ENCODE results near the gene ME3.

ME3 gene

GRCh38 chr11:86513138-86513537 lies 159.3 kb downstream of the ME3 start:
- DNase-seq: no peak
- no peaks in the 10 kb centered on the region for H3K27me3 Mint-ChIP-seq
- H3K4me3 Mint-ChIP-seq: no peak overlapping the region
- H3K9me3 Mint-ChIP-seq: no peaks in the 10 kb centered on the region
- no peaks in the 10 kb centered on the region for H3K36me3 Mint-ChIP-seq (ENCODE audit: low read depth)
- peaks cover 2% of the 10 kb centered on the region for H3K4me1 Mint-ChIP-seq (ENCODE audit: low read depth)
- no peak overlapping the region for H3K27ac Mint-ChIP-seq

- no peaks in the 10 kb centered on the region for H3K9me3 Mint-ChIP-seq
- H3K27ac Mint-ChIP-seq: no peak overlapping the region
- H3K4me1 Mint-ChIP-seq (ENCODE audit: low read depth): peaks cover 2% of the 10 kb centered on the region
- H3K27me3 Mint-ChIP-seq: peaks cover 7% of the 10 kb centered on the region
- H3K36me3 Mint-ChIP-seq (ENCODE audit: low read depth): no peaks in the 10 kb centered on the region
- H3K4me3 Mint-ChIP-seq: no peak overlapping the region
- DNase-seq: no peak
These were observed 161.3 kb downstream of the ME3 start for GRCh38 chr11:86511086-86511551.

- Mint-ChIP-seq H3K36me3 (ENCODE audit: low read depth) (no peaks in the 10 kb centered on the region), H3K4me3 (no peak overlapping the region), H3K27me3 (peaks cover 12% of the 10 kb centered on the region), H3K27ac (no peak overlapping the region), H3K4me1 (ENCODE audit: low read depth) (peaks cover 2% of the 10 kb centered on the region), H3K9me3 (no peaks in the 10 kb centered on the region)
- DNase-seq: no peak
These were observed 161.7 kb downstream of the ME3 start for GRCh38 chr11:86510674-86511073.

GRCh38 chr11:86510097-86510496 lies 162.3 kb downstream of the ME3 start:
- peaks cover 2% of the 10 kb centered on the region for H3K4me1 Mint-ChIP-seq (ENCODE audit: low read depth)
- H3K36me3 Mint-ChIP-seq (ENCODE audit: low read depth): no peaks in the 10 kb centered on the region
- no peak for DNase-seq
- H3K9me3 Mint-ChIP-seq: no peaks in the 10 kb centered on the region
- H3K27ac Mint-ChIP-seq: no peak overlapping the region
- no peak overlapping the region for H3K4me3 Mint-ChIP-seq
- peaks cover 15% of the 10 kb centered on the region for H3K27me3 Mint-ChIP-seq

GRCh38 chr11:86509588-86509974 lies 162.8 kb downstream of the ME3 start:
- Mint-ChIP-seq H3K27ac (no peak overlapping the region), H3K4me1 (ENCODE audit: low read depth) (peaks cover 2% of the 10 kb centered on the region), H3K4me3 (no peak overlapping the region), H3K36me3 (ENCODE audit: low read depth) (no peaks in the 10 kb centered on the region), H3K27me3 (peaks cover 15% of the 10 kb centered on the region), H3K9me3 (no peaks in the 10 kb centered on the region)
- no peak for DNase-seq

GRCh38 chr11:86508604-86509587 lies 163.5 kb downstream of the ME3 start:
- DNase-seq: no peak
- Mint-ChIP-seq H3K4me3 (no peak overlapping the region), H3K27ac (no peak overlapping the region), H3K27me3 (peaks cover 15% of the 10 kb centered on the region), H3K4me1 (ENCODE audit: low read depth) (peaks cover 4% of the 10 kb centered on the region), H3K36me3 (ENCODE audit: low read depth) (no peaks in the 10 kb centered on the region), H3K9me3 (no peaks in the 10 kb centered on the region)

- H3K4me1 Mint-ChIP-seq (ENCODE audit: low read depth): peaks cover 2% of the 10 kb centered on the region
- no peak for DNase-seq
- H3K27ac Mint-ChIP-seq: no peak overlapping the region
- H3K9me3 Mint-ChIP-seq: no peaks in the 10 kb centered on the region
- peaks cover 15% of the 10 kb centered on the region for H3K27me3 Mint-ChIP-seq
- H3K4me3 Mint-ChIP-seq: no peak overlapping the region
- H3K36me3 Mint-ChIP-seq (ENCODE audit: low read depth): no peaks in the 10 kb centered on the region
These were observed 165.1 kb downstream of the ME3 start for GRCh38 chr11:86507249-86507845.

GRCh38 chr11:86506235-86506634 lies 166.2 kb downstream of the ME3 start:
- H3K27ac Mint-ChIP-seq: no peak overlapping the region
- H3K36me3 Mint-ChIP-seq (ENCODE audit: low read depth): no peaks in the 10 kb centered on the region
- peaks cover 15% of the 10 kb centered on the region for H3K27me3 Mint-ChIP-seq
- no peak for DNase-seq
- peaks cover 2% of the 10 kb centered on the region for H3K4me1 Mint-ChIP-seq (ENCODE audit: low read depth)
- H3K9me3 Mint-ChIP-seq: no peaks in the 10 kb centered on the region
- H3K4me3 Mint-ChIP-seq: no peak overlapping the region

GRCh38 chr11:86503131-86503530 lies 169.3 kb downstream of the ME3 start:
- Mint-ChIP-seq H3K36me3 (ENCODE audit: low read depth) (no peaks in the 10 kb centered on the region), H3K4me3 (no peak overlapping the region), H3K9me3 (no peaks in the 10 kb centered on the region), H3K4me1 (ENCODE audit: low read depth) (peaks cover 2% of the 10 kb centered on the region), H3K27me3 (peaks cover 22% of the 10 kb centered on the region), H3K27ac (no peak overlapping the region)
- DNase-seq: no peak

- DNase-seq: no peak
These were observed 170.2 kb downstream of the ME3 start for GRCh38 chr11:86502137-86502642.

GRCh38 chr11:86500500-86501140 lies 171.8 kb downstream of the ME3 start:
- peaks cover 10% of the 10 kb centered on the region for H3K27me3 Mint-ChIP-seq
- no peaks in the 10 kb centered on the region for H3K9me3 Mint-ChIP-seq
- no peak overlapping the region for H3K4me3 Mint-ChIP-seq
- no peak for DNase-seq
- H3K4me1 Mint-ChIP-seq (ENCODE audit: low read depth): peaks cover 2% of the 10 kb centered on the region
- no peak overlapping the region for H3K27ac Mint-ChIP-seq
- H3K36me3 Mint-ChIP-seq (ENCODE audit: low read depth): no peaks in the 10 kb centered on the region

More at GRCh38 chr11:86502137-86502642, 170.2 kb downstream of the ME3 start:
- Mint-ChIP-seq H3K4me1 (ENCODE audit: low read depth) (peaks cover 2% of the 10 kb centered on the region), H3K27ac (no peak overlapping the region), H3K27me3 (peaks cover 22% of the 10 kb centered on the region), H3K9me3 (no peaks in the 10 kb centered on the region), H3K36me3 (ENCODE audit: low read depth) (no peaks in the 10 kb centered on the region), H3K4me3 (no peak overlapping the region)

GRCh38 chr11:86499723-86500129 lies 172.7 kb downstream of the ME3 start:
- Mint-ChIP-seq H3K4me1 (ENCODE audit: low read depth) (peaks cover 2% of the 10 kb centered on the region), H3K36me3 (ENCODE audit: low read depth) (no peaks in the 10 kb centered on the region), H3K9me3 (no peaks in the 10 kb centered on the region), H3K4me3 (no peak overlapping the region), H3K27me3 (peaks cover 8% of the 10 kb centered on the region), H3K27ac (no peak overlapping the region)
- DNase-seq: no peak

GRCh38 chr11:86497836-86498235 lies 174.6 kb downstream of the ME3 start:
- H3K9me3 Mint-ChIP-seq: no peaks in the 10 kb centered on the region
- no peak overlapping the region for H3K27ac Mint-ChIP-seq
- H3K36me3 Mint-ChIP-seq (ENCODE audit: low read depth): no peaks in the 10 kb centered on the region
- H3K27me3 Mint-ChIP-seq: peaks cover 8% of the 10 kb centered on the region
- no peaks in the 10 kb centered on the region for H3K4me1 Mint-ChIP-seq (ENCODE audit: low read depth)
- no peak overlapping the region for H3K4me3 Mint-ChIP-seq
- no peak for DNase-seq

- Mint-ChIP-seq H3K4me1 (ENCODE audit: low read depth) (peaks cover 4% of the 10 kb centered on the region), H3K9me3 (no peaks in the 10 kb centered on the region), H3K36me3 (ENCODE audit: low read depth) (no peaks in the 10 kb centered on the region)
These were observed 175.1 kb downstream of the ME3 start for GRCh38 chr11:86497310-86497709.

More at GRCh38 chr11:86497310-86497709, 175.1 kb downstream of the ME3 start:
- no peak for DNase-seq
- H3K27me3 Mint-ChIP-seq: peaks cover 8% of the 10 kb centered on the region
- H3K4me3 Mint-ChIP-seq: no peak overlapping the region
- no peak overlapping the region for H3K27ac Mint-ChIP-seq
